HuH-7 (cell line): ENCODE measurements around the gene CYP21A2.
"Not testable (repeated sequence)": the region's sequence is repeated elsewhere in the genome, so short reads cannot be mapped to it uniquely, and the experiment has no call there.

Experiments
- DNase-seq: peaks from one replicate; pipeline ENCODE4 v3.0.0; 2011; ENCODE audit warnings: low spot score

CYP21A2 gene

DNA sequence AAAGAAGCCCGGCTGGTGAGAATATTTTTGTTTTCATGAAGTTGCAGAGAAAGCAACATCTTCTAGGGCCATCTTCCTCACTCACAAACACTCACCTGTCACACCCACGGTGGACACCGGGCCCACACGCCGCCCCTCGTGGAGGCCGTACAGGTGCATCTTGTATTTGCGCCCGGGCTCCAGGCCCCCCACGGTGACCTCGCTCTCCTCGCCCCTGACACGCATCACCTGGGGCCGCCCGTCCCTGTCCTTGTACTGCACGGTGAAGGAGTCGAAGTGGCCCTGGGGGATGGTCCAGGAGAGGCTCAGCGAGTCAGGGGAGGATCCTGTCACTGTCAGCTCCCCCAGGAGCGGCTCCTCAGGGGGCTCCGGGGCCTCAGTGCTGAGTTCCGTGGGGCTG is 17.5 kb downstream of the CYP21A2 start:
- not testable (repeated sequence) for DNase-seq

DNA sequence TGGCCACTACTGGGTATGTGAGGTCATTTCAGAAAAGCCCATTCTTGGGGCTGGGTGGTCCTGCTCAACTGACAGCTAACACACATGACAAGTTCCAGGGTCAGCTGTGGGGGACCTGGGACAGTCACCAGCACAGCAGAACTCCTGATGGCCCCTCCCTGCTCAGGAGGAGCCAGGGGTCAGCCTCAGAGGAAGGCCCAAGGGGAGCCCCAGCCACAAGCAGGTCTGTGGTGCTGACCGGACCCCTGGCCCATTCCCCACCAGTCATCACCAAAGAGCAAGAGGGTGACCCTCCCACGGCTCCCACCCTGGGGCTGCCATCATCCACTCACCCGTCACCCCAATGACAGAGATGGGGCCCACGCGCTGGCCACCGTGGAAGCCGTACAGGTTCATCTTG is 18.0 kb downstream of the CYP21A2 start:
- DNase-seq = no peak

- DNase-seq = no peak
Measured at GRCh38 chr6:32057966-32058365, 19.8 kb downstream of the CYP21A2 start.

GRCh38 chr6:32058511-32058963 is 20.3 kb downstream of the CYP21A2 start:
- no peak for DNase-seq

- no peak for DNase-seq
Measured at GRCh38 chr6:32060966-32061655, 22.9 kb downstream of the CYP21A2 start.

GRCh38 chr6:32064706-32065105 is 26.5 kb downstream of the CYP21A2 start:
- DNase-seq = no peak

DNA sequence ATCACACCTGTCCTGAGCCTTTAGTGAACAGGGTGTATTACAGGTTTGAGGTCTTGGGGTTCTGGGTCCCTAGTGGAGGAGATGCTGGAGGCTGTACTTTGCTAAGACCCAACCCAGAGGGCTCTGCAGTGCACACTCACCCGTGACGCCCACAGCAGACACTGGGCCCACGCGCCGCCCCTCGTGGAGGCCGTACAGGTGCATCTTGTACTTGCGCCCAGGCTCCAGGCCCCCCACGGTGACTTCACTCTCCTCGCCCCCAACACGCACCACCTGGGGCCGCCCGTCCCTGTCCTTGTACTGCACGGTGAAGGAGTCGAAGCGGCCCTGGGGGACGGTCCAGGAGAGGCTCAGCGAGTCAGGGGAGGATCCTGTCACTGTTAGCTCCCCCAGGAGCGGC is 29.3 kb downstream of the CYP21A2 start:
- DNase-seq = not testable (repeated sequence)

- DNase-seq = not testable (repeated sequence)
Measured at GRCh38 chr6:32068315-32068714, 30.1 kb downstream of the CYP21A2 start.

- no peak for DNase-seq
Measured at GRCh38 chr6:32068867-32069266, 30.7 kb downstream of the CYP21A2 start.

DNA sequence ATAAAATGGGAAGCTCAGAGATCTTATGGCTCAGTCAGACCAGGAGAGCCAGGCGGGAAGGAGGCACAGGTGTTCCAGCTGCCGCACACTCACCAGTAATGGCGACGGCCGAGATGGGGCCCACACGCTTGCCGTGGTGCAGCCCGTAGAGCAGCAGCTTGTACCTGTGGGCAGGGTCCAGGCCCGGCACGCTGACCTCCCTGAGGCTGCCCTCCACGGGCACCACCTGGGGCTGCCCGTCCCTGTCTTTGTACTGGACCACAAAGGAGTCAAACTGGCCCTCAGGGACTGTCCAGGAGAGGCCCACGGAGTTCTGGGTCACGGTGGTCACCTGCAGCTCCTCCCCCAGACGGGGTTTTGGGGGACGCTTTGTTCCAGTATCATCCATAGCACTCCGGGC is 31.2 kb downstream of the CYP21A2 start:
- DNase-seq = no peak

DNA sequence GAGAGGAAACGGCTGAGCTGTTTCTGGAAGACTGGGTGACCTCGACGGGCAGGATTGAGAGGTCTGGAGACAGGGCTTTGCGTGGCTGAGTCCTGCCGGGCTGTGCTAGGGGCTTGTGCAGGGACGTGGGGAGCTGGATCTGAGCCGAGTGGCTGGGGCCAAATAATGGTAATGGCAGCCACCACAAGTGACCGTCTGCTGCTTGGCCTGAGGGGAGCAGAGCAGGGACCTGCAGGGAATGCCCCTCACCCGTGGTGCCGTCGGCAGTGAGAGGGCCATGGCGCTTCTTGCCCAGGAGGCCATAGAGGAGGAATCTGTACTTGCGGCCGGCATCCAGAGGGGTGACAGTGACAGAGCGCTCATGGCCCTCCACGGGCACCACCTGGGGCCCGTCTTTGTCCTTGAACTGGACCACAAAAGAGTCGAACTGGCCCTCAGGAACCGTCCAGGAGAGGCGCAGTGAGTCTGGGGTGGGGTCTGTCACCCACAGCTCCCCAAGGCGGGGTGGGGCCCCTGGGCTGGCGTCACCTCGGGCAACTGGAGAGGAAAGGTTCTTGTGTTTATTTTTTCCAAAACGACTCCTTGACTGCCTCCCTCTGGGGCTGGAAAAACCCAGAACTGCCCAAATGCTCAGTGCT is 31.8 kb downstream of the CYP21A2 start:
- no peak for DNase-seq

DNA sequence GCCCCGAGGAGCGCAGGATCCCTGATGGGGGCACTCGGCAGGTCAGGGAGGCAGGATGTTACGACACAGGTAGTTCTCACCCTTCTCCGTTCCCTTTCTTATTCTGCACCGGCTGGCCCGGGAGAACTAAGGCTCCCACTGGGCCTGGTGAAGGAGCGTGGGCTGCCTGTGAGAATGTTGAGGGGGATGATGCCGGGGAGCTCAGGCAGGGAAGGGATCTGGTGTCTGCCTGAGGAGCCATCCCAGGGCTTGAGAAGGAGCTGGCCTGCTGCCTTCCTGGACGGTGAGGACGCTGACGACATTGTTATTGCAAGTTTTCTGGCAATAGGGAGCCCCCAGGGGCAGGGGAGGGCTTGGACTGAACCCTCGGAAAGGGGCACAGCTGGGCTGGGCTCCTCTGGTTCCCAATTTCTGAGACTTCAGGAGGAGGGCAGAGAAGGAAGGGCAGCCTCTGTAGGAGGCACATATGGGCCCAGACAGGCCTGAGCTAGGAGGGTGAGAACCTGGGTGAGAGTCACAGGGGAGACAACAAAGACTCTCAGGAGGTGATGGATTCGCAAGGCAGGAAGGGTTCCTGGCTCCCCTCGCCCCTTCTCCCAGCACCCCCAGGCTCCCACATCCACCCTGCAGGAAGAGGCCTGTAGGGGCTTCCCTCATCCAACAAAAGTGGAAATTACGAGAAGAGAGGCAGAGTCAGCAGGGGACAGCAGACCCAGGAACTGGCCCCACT is 32.8 kb downstream of the CYP21A2 start:
- DNase-seq = no peak

DNA sequence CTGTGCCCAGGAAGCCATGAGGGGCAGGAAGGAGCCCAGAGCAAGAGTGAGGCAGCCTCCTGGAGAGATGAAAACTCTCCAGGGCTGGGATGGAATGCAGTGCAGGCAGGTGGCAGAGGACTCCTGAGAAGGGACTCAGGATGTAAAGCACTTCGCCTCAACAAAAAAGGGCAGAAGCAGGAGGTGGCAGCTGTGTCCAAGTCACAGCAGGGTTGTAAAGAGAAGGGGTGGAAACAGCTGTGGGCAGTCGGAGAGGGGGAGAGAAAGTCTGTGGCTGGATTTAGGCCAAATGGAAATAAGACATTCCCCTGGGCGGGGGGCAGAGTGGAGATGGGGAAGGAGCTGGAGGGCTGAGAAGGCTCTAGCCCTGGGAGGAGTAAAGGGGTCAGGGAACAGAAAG is 34.9 kb downstream of the CYP21A2 start:
- DNase-seq = no peak

DNA sequence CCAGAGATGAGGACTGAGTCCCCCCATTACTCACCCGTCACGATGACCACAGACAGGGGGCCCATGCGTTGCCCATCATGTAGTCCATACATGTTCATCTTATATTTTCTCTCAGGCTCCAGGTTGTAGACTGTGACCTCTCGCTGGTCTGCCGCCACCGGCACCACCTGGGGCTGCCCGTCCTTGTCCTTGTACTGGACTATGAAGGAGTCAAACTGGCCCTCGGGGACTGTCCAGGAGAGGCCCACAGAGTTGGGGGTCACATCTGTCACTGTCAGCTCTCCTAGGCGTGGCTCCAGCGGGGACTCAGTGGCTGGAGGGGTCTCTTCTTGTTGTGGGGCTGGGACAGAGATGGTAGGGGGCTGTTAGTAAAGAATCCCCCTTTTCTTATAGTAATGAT is 35.4 kb downstream of the CYP21A2 start:
- DNase-seq = no peak

DNA sequence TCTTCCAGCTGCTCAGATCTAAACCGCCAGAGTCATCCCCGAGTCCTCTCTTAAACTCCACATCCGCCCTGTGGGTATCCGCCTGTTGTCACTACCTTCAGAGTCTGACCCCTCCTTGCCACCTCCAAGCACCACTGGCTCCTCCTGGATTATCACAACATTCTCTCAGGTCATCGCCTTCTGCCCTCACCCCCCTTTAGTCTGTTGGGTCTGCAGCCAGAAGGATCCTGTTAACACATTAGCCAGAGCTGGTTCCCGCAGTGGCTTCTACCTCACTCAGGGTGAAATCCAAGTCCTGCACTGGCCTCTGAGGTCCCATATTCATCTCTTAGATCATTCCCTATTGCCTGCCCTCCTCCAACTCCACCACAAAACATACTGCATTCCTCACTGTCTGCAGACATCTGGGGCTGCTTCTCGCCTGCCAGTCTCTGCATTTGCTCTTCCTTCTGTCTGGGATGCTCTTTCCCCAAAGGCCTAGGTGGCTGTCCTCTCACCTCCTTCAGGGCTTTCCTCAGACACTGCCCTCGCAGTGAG is 36.8 kb downstream of the CYP21A2 start:
- no peak for DNase-seq

DNA sequence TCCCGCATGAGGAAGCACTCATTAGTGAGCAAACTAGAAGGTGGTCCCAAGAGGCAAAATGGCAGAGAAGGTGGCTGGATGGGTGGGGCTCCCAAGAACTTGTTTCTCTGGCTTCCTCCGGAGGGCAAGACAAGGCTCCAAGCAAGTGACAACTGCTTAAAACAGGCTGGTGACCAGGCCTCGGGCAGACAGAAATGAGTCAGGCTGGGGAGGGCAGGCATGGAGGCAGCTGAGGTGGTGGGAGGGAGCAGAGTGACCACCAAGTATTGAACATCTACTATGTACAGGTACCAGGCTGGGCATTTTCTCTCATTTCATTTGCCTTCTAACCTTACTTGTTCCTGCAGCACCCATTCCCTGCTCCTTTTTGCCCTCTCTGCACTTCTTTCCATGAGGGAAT is 37.6 kb downstream of the CYP21A2 start:
- no peak for DNase-seq

- no peak for DNase-seq
Measured at GRCh38 chr6:32076321-32076809, 38.1 kb downstream of the CYP21A2 start.

- DNase-seq = no peak
Measured at GRCh38 chr6:32079566-32080290, 41.5 kb downstream of the CYP21A2 start.

- DNase-seq = no peak
Measured at GRCh38 chr6:32081168-32081990, 43.2 kb downstream of the CYP21A2 start.

GRCh38 chr6:32082478-32082877 is 44.3 kb downstream of the CYP21A2 start:
- DNase-seq = no peak

DNA sequence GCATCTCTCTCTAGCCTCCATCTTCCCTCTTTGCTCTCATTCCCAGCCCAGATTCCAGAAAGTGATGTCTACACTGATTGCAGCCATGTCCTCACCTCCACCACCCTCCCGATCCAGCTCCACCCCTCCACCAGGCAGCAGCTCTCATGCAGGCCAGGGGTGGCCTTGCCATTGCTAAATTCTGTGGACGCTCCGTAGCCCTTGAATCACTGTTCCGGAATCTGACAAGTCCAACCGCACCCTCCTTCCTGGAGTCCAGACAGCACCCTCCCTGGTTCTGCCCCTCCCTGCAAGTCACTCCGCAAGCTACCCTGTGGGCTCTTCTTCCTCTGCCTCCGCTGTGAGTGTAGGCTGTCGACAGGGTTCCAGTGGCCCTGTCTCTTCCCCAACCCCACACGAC is 44.7 kb downstream of the CYP21A2 start:
- no peak for DNase-seq
